IMR-90 (cell line): Measurements from ENCODE around the gene IL21. TPM values are rescaled to one million over a fixed set of nuclear protein-coding genes. Genes with fewer than 3 reads are reported as not detected.

Source experiments
- ATAC-seq: fragments of 200-7000 bp; cut with Tn5 transposase; 2 replicates; pipeline ENCODE4 v1.9.1; 2020; ENCODE audit warnings: low read depth, mild to moderate bottlenecking, moderate library complexity
- BruUV-seq: library from RNA; stranded (reverse); fragments of 400-500 nt; replicated peaks from 2 replicates; lab custom pipeline; 2021; lab: Mats Ljungman, UMichigan
- CTCF ChIA-PET: fragments of 300-600 bp; formaldehyde crosslinking; extraction: SDS; loops from one replicate; lab custom pipeline; 2021; ENCODE audit warnings: antibody characterized with exemption; lab: Yijun Ruan, JAX
- POLR2A ChIA-PET: fragments of 300-600 bp; sonication (Branson Sonifier 250); formaldehyde crosslinking; loops from one replicate; lab custom pipeline; 2022; ENCODE audit warnings: antibody characterized with exemption; ENCODE audit not compliant: unreplicated experiment; lab: Charles Lee
- DNase-seq: peaks from one replicate; pipeline ENCODE4 v3.0.0; 2013
- H2AFZ ChIP-seq: replicated peaks from 2 replicates; pipeline ENCODE3; 2013; ENCODE audit warnings: low read length, mild to moderate bottlenecking; ENCODE audit not compliant: poor library complexity
- H2AK5ac ChIP-seq: 2 replicates; pipeline ENCODE4 v1.6.1; 2013; ENCODE audit warnings: low read depth, low read length, inconsistent platforms
- H2AK9ac ChIP-seq: replicated peaks from 2 replicates; pipeline ENCODE3; 2013; ENCODE audit warnings: mild to moderate bottlenecking, low read depth, low read length, moderate library complexity; ENCODE audit not compliant: poor library complexity
- H2BK120ac ChIP-seq: 2 replicates; pipeline ENCODE4 v1.6.1; 2013; ENCODE audit warnings: low read depth, low read length, inconsistent platforms
- H2BK15ac ChIP-seq: 3 replicates; pipeline ENCODE4 v1.6.1; 2013; ENCODE audit warnings: low read depth, low read length, inconsistent platforms
- H2BK20ac ChIP-seq: 2 replicates; pipeline ENCODE4 v1.6.1; 2013; ENCODE audit warnings: low read depth, mild to moderate bottlenecking, inconsistent platforms, low read length, moderate library complexity
- H2BK5ac ChIP-seq: 2 replicates; pipeline ENCODE4 v1.6.1; 2013; ENCODE audit warnings: mild to moderate bottlenecking, low read depth, low read length, inconsistent platforms; ENCODE audit not compliant: poor library complexity, severe bottlenecking
- H3K14ac ChIP-seq: replicated peaks from 2 replicates; pipeline ENCODE4 v1.6.1; 2013; ENCODE audit warnings: low read depth, low read length, inconsistent platforms
- H3K18ac ChIP-seq: 2 replicates; pipeline ENCODE4 v1.6.1; 2013; ENCODE audit warnings: low read depth, low read length, control low read depth
- H3K23ac ChIP-seq: 2 replicates; pipeline ENCODE4 v1.6.1; 2013; ENCODE audit warnings: low read depth, low read length, inconsistent platforms
- H3K27ac ChIP-seq: 2 replicates; pipeline ENCODE4 v1.5.1; 2013; ENCODE audit warnings: mild to moderate bottlenecking, control low read depth, low read length; ENCODE audit not compliant: insufficient read depth
- H3K27me3 ChIP-seq: 2 replicates; pipeline ENCODE4 v1.6.1; 2013; ENCODE audit warnings: low read length; ENCODE audit not compliant: control insufficient read depth, insufficient read depth
- H3K36me3 ChIP-seq: 2 replicates; pipeline ENCODE4 v1.6.1; 2013; ENCODE audit warnings: low read length, mixed read lengths; ENCODE audit not compliant: control insufficient read depth, insufficient read depth
- H3K4ac ChIP-seq: 2 replicates; pipeline ENCODE4 v1.6.1; 2013; ENCODE audit warnings: low read depth, low read length, inconsistent platforms
- H3K4me1 ChIP-seq: 2 replicates; pipeline ENCODE4 v1.6.1; 2013; ENCODE audit warnings: low read length, mixed read lengths; ENCODE audit not compliant: control insufficient read depth, insufficient read depth
- H3K4me2 ChIP-seq: 2 replicates; pipeline ENCODE4 v1.6.1; 2013; ENCODE audit warnings: low read depth, mild to moderate bottlenecking, control low read depth, low read length, moderate library complexity
- H3K4me3 ChIP-seq: 2 replicates; pipeline ENCODE4 v1.5.1; 2013; ENCODE audit warnings: low read depth, mild to moderate bottlenecking, control low read depth, low read length, moderate library complexity; ENCODE audit not compliant: insufficient read depth
- H3K56ac ChIP-seq: 2 replicates; pipeline ENCODE4 v1.6.1; 2013; ENCODE audit warnings: low read length, inconsistent platforms; ENCODE audit not compliant: insufficient read depth; ENCODE audit errors: extremely low read depth
- H3K79me1 ChIP-seq, 2 experiments: 2 replicates each; pipeline ENCODE4 v1.6.1; 2013; ENCODE audit warnings: low read length in 2 of 2, inconsistent platforms in 1 of 2, low read depth in 1 of 2
- H3K9ac ChIP-seq: 2 replicates; pipeline ENCODE4 v1.6.1; 2013; ENCODE audit warnings: low read depth, low read length, control low read depth
- H3K9me1 ChIP-seq: 2 replicates; pipeline ENCODE4 v1.6.1; 2013; ENCODE audit warnings: low read length, inconsistent platforms; ENCODE audit not compliant: insufficient read depth
- H3K9me3 ChIP-seq: 2 replicates; pipeline ENCODE4 v1.6.1; 2013; ENCODE audit warnings: low read length; ENCODE audit not compliant: control insufficient read depth, insufficient read depth
- H4K20me1 ChIP-seq: 2 replicates; pipeline ENCODE4 v1.6.1; 2013; ENCODE audit warnings: low read length, inconsistent platforms; ENCODE audit not compliant: insufficient read depth
- H4K5ac ChIP-seq: 2 replicates; pipeline ENCODE4 v1.6.1; 2013; ENCODE audit warnings: mild to moderate bottlenecking, low read depth, low read length, control low read depth
- H4K8ac ChIP-seq, 2 experiments: 2 replicates each; pipeline ENCODE4 v1.6.1; 2013; ENCODE audit warnings: low read depth in 2 of 2, low read length in 2 of 2, control low read depth in 1 of 2, inconsistent platforms in 1 of 2
- H4K91ac ChIP-seq: 2 replicates; pipeline ENCODE4 v1.6.1; 2013; ENCODE audit warnings: low read depth, low read length, inconsistent platforms; ENCODE audit not compliant: insufficient read depth
- BHLHE40 ChIP-seq: fragments of 150-350 bp; IDR thresholded peaks from 2 replicates; pipeline ENCODE4 v1.6.1; 2016; ENCODE audit warnings: mild to moderate bottlenecking, low read depth, low read length
- CEBPB ChIP-seq: IDR thresholded peaks from 2 replicates; pipeline ENCODE4 v1.6.1; 2012; ENCODE audit warnings: low read depth, low read length, improper control_type of control experiment
- CHD1 ChIP-seq: IDR thresholded peaks from 2 replicates; pipeline ENCODE4 v1.6.1; 2012; ENCODE audit warnings: low read depth, low read length, improper control_type of control experiment
- FOS ChIP-seq: fragments of 150-350 bp; IDR thresholded peaks from 2 replicates; pipeline ENCODE4 v1.6.1; 2016; ENCODE audit warnings: low read depth, low read length
- MAFK ChIP-seq: IDR thresholded peaks from 2 replicates; pipeline ENCODE4 v1.6.1; 2012; ENCODE audit warnings: low read depth, low read length, improper control_type of control experiment
- MAZ ChIP-seq: IDR thresholded peaks from 2 replicates; pipeline ENCODE4 v1.6.1; 2012; ENCODE audit warnings: low read depth, mild to moderate bottlenecking, low read length, improper control_type of control experiment, moderate library complexity, borderline replicate concordance
- MXI1 ChIP-seq: IDR thresholded peaks from 2 replicates; pipeline ENCODE4 v1.6.1; 2012; ENCODE audit warnings: low read depth, mild to moderate bottlenecking, low read length, moderate library complexity, borderline replicate concordance
- NFE2L2 ChIP-seq: fragments of 150-350 bp; IDR thresholded peaks from 2 replicates; pipeline ENCODE4 v1.6.1; 2016; ENCODE audit warnings: low read depth, mild to moderate bottlenecking, low read length
- POLR2A ChIP-seq: IDR thresholded peaks from 2 replicates; pipeline ENCODE4 v1.6.1; 2012; ENCODE audit warnings: mild to moderate bottlenecking, low read depth, low read length
- RAD21 ChIP-seq: IDR thresholded peaks from 2 replicates; pipeline ENCODE4 v1.6.1; 2012; ENCODE audit warnings: low read length, improper control_type of control experiment
- RCOR1 ChIP-seq: IDR thresholded peaks from 2 replicates; pipeline ENCODE4 v1.6.1; 2012; ENCODE audit warnings: mild to moderate bottlenecking, low read length, improper control_type of control experiment; ENCODE audit not compliant: insufficient replicate concordance
- RFX5 ChIP-seq: IDR thresholded peaks from 2 replicates; pipeline ENCODE4 v1.8.0; 2012; ENCODE audit warnings: low read depth, mild to moderate bottlenecking, low read length, moderate library complexity
- SMC3 ChIP-seq: fragments of 150-350 bp; IDR thresholded peaks from 2 replicates; pipeline ENCODE4 v1.6.1; 2016; ENCODE audit warnings: low read depth, mild to moderate bottlenecking, antibody characterized with exemption, low read length, moderate library complexity
- WGBS, 2 experiments: methylation state at CpG; one replicate each; pipeline versions ENCODE4 v1.1.5 to v1.1.7; 2013; ENCODE audit warnings: missing lambda C conversion rate in 2 of 2; ENCODE audit not compliant: insufficient read length in 1 of 2; ENCODE audit errors: extremely low coverage in 2 of 2; 5-methylcytosine and 5-hydroxymethylcytosine counted together
- dilution Hi-C: fragments of 300-500 bp; cut with HindIII; formaldehyde crosslinking; loops from one replicate; pipeline ENCODE4 v1.14.3; 2018; ENCODE audit warnings: low sequenced_read_pairs; ENCODE audit not compliant: unreplicated experiment
- in situ Hi-C: fragments of 300-500 bp; cut with MboI; formaldehyde crosslinking; loops from 3 replicates; pipeline ENCODE4 v1.14.3; 2019; ENCODE audit warnings: low sequenced_read_pairs, inconsistent platforms, mixed read lengths
- intact Hi-C: fragments of 100-400 bp; cut with micrococcal nuclease; formaldehyde crosslinking; loops from 2 replicates; pipeline ENCODE4 v1.10.0; 2022
- polyA plus RNA-seq, 3 experiments: library from polyadenylated mRNA; depleted of rRNA; stranded (reverse); fragments of >200 nt; gene quantifications; 2 replicates each; pipeline ENCODE4 v1.2.3, GENCODE V29; 2012; ENCODE audit warnings: low replicate concordance in 1 of 3
- total RNA-seq: library from RNA; depleted of rRNA; stranded (reverse); fragments of >200 nt; gene quantifications from 2 replicates; pipeline ENCODE4 v1.2.3, GENCODE V29; 2012
- TF ChIP-seq, protein P1 (sequence below): conservative IDR thresholded peaks from 2 replicates; pipeline ENCODE4 v1.5.1; 2012; ENCODE audit warnings: mild to moderate bottlenecking, low read depth, low read length, improper control_type of control experiment
- TF ChIP-seq, protein P2 (sequence below): fragments of 150-350 bp; IDR thresholded peaks from 2 replicates; pipeline ENCODE4 v1.6.1; 2016; ENCODE audit warnings: low read depth, mild to moderate bottlenecking, low read length, moderate library complexity, borderline replicate concordance
- TF ChIP-seq, protein P3 (sequence below): fragments of 150-350 bp; IDR thresholded peaks from 2 replicates; pipeline ENCODE4 v1.6.1; 2017; ENCODE audit warnings: mild to moderate bottlenecking, antibody characterized with exemption, low read length, low read depth

Gene IL21
- total and polyA plus RNA-seq, 2 of the 4 experiments (the other 2 are of a cell fraction) = not detected

DNA sequence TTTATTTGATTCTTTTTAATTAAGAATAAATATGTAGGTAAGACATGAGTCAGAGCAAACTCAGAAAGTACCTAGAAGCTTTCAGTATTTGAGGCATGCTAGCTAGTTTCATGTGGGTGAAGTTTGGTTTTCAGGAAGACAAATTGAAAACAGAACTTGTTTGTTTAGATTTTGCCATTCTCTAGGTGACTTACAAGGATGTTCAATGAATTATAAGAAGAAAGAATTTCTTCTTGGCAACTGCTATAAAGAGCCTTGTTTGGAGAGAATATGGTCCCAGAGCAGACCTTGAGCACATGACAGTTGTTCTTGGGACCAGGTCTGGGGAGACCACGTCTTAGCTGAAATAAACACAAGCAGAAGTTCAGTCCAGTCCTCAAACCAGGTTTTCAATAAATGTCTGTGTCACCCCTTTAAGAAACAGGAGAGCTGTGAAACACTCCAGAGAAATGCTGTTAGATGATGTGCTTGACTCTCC is 38.0 kb upstream of the IL21 start:
- WGBS, 2 experiments = no CpG with 5 or more reads among the region's 1 CpG
- dilution Hi-C loops (no loop called here), in situ Hi-C loops (no loop called here), intact Hi-C loops (no loop called here)
- ChIA-PET CTCF (interaction anchor here (0.6 to 0.7 kb wide), 3 partner anchors 16 to 39 kb away, joined by 3 to 4 read pairs (median 3); no protein-coding TSS in a partner anchor), POLR2A (interaction anchor here (0.6 kb wide), 1 partner anchor 10 kb away, joined by 3 read pairs; no protein-coding TSS in a partner anchor)
- H2BK5ac ChIP-seq = no peak overlapping the region
- no peak overlapping the region for H3K27ac ChIP-seq
- no peak overlapping the region for H2BK120ac ChIP-seq
- H3K4me3 ChIP-seq = no peak overlapping the region
- DNase-seq = no peak
- no peaks in the 10 kb centered on the region for H3K36me3 ChIP-seq
- no peak overlapping the region for H4K91ac ChIP-seq
- peaks cover 4% of the 10 kb centered on the region; the same call in 1 of the 2 replicates for H3K9me3 ChIP-seq
- H3K56ac ChIP-seq = no peak overlapping the region
- H3K23ac ChIP-seq = 0 out of 2 replicates have a peak overlapping the region, but pooled peaks have one; percentile 9
- no peaks in the 10 kb centered on the region for H3K27me3 ChIP-seq
- TF ChIP-seq RCOR1 = no peak
- TF ChIP-seq RFX5 = no peak
- TF ChIP-seq MAFK = no peak
- no peak for TF ChIP-seq SMC3
- TF ChIP-seq POLR2A = no peak
- TF ChIP-seq, protein P1, sequence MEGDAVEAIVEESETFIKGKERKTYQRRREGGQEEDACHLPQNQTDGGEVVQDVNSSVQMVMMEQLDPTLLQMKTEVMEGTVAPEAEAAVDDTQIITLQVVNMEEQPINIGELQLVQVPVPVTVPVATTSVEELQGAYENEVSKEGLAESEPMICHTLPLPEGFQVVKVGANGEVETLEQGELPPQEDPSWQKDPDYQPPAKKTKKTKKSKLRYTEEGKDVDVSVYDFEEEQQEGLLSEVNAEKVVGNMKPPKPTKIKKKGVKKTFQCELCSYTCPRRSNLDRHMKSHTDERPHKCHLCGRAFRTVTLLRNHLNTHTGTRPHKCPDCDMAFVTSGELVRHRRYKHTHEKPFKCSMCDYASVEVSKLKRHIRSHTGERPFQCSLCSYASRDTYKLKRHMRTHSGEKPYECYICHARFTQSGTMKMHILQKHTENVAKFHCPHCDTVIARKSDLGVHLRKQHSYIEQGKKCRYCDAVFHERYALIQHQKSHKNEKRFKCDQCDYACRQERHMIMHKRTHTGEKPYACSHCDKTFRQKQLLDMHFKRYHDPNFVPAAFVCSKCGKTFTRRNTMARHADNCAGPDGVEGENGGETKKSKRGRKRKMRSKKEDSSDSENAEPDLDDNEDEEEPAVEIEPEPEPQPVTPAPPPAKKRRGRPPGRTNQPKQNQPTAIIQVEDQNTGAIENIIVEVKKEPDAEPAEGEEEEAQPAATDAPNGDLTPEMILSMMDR = no peak
- TF ChIP-seq, protein P2, sequence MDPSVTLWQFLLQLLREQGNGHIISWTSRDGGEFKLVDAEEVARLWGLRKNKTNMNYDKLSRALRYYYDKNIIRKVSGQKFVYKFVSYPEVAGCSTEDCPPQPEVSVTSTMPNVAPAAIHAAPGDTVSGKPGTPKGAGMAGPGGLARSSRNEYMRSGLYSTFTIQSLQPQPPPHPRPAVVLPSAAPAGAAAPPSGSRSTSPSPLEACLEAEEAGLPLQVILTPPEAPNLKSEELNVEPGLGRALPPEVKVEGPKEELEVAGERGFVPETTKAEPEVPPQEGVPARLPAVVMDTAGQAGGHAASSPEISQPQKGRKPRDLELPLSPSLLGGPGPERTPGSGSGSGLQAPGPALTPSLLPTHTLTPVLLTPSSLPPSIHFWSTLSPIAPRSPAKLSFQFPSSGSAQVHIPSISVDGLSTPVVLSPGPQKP = no peak
- TF ChIP-seq MAZ = no peak
- TF ChIP-seq, protein P3, sequence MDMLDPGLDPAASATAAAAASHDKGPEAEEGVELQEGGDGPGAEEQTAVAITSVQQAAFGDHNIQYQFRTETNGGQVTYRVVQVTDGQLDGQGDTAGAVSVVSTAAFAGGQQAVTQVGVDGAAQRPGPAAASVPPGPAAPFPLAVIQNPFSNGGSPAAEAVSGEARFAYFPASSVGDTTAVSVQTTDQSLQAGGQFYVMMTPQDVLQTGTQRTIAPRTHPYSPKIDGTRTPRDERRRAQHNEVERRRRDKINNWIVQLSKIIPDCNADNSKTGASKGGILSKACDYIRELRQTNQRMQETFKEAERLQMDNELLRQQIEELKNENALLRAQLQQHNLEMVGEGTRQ = no peak
- no peak for TF ChIP-seq NFE2L2
- no peak for TF ChIP-seq CEBPB
- no peak for TF ChIP-seq RAD21
- no peak for TF ChIP-seq BHLHE40
- no peak for TF ChIP-seq FOS
- TF ChIP-seq CHD1 = no peak
- TF ChIP-seq MXI1 = no peak
- ATAC-seq = no peak
- H3K79me1 ChIP-seq = no peaks in the 10 kb centered on the region
- H4K8ac ChIP-seq = no peak overlapping the region
- 0 out of 2 replicates have a peak overlapping the region, but pooled peaks have one; percentile 37 for H3K14ac ChIP-seq
- H2BK20ac ChIP-seq = no peak overlapping the region
- H2AFZ ChIP-seq = no peak overlapping the region
- H3K4ac ChIP-seq = no peak overlapping the region
- no peak overlapping the region for H3K18ac ChIP-seq
- no peak overlapping the region for H2BK15ac ChIP-seq
- H3K9me1 ChIP-seq = no peaks in the 10 kb centered on the region; the same call in 1 of the 2 replicates
- peaks cover 5% of the 10 kb centered on the region for H3K4me1 ChIP-seq
- no peak overlapping the region for H3K9ac ChIP-seq
- no peak overlapping the region for H3K4me2 ChIP-seq
- no peaks in the 10 kb centered on the region for H4K20me1 ChIP-seq
- H2AK9ac ChIP-seq = no peak overlapping the region
- no peak overlapping the region for H4K5ac ChIP-seq
- no peak overlapping the region for H2AK5ac ChIP-seq
- no TSS peak for BruUV-seq
